IPS DF 19.7 (cell line): ENCODE measurements around the gene PAQR5.
"Not testable (repeated sequence)": the region's sequence is repeated elsewhere in the genome, so short reads cannot be mapped to it uniquely, and the experiment has no call there.

ENCODE experiments used
- DNase-seq: peaks from one replicate; pipeline ENCODE4 v3.0.0-alpha.2; 2013; ENCODE audit warnings: low read depth, low spot score

The PAQR5 gene

GRCh38 chr15:69298697-69299441, at the start of gene PAQR5:
Gene PAQR5 (plus strand): TSS chr15:69298912. CDS start chr15:69360081, 61,169 bp downstream.
- no peak for DNase-seq

- DNase-seq = no peak
Measured at GRCh38 chr15:69253156-69253555, 45.6 kb upstream of the PAQR5 start.

- no peak for DNase-seq
Measured at GRCh38 chr15:69265347-69265955, 33.3 kb upstream of the PAQR5 start.

GRCh38 chr15:69271217-69271616, 27.5 kb upstream of the PAQR5 start:
- DNase-seq = no peak

GRCh38 chr15:69272139-69272538, 26.6 kb upstream of the PAQR5 start:
- no peak for DNase-seq

- DNase-seq = no peak
Measured at GRCh38 chr15:69272891-69273290, 25.8 kb upstream of the PAQR5 start.

- DNase-seq = no peak
Measured at GRCh38 chr15:69275074-69275670, 23.5 kb upstream of the PAQR5 start.

GRCh38 chr15:69275933-69276560, 22.7 kb upstream of the PAQR5 start:
- no peak for DNase-seq

GRCh38 chr15:69277316-69277715, 21.4 kb upstream of the PAQR5 start:
- no peak for DNase-seq

GRCh38 chr15:69279636-69280035, 19.1 kb upstream of the PAQR5 start:
- DNase-seq = no peak

- no peak for DNase-seq
Measured at GRCh38 chr15:69280783-69281182, 17.9 kb upstream of the PAQR5 start.

- DNase-seq = no peak
Measured at GRCh38 chr15:69282104-69282743, 16.5 kb upstream of the PAQR5 start.

GRCh38 chr15:69285834-69286233, 12.9 kb upstream of the PAQR5 start:
- DNase-seq = no peak

- no peak for DNase-seq
Measured at GRCh38 chr15:69288011-69288410, 10.7 kb upstream of the PAQR5 start.

GRCh38 chr15:69288531-69289341, 10.0 kb upstream of the PAQR5 start:
- no peak for DNase-seq

- DNase-seq = no peak
Measured at GRCh38 chr15:69289342-69290146, 9.2 kb upstream of the PAQR5 start.

- no peak for DNase-seq
Measured at GRCh38 chr15:69290346-69291164, 8.2 kb upstream of the PAQR5 start.

GRCh38 chr15:69291651-69292050, 7.1 kb upstream of the PAQR5 start:
- DNase-seq = not testable (repeated sequence)

GRCh38 chr15:69292826-69293420, 5.8 kb upstream of the PAQR5 start:
- DNase-seq = no peak
